Fibroblast of villous mesenchyme (primary cell): ENCODE data around the gene PLXND1. TPM values are rescaled to one million over a fixed set of nuclear protein-coding genes. Genes with fewer than 3 reads are reported as not detected.
A peak's percentile ranks its signal among the peaks of the same experiment; 100 is the strongest.

Experiments
- DNase-seq: peaks from one replicate; pipeline ENCODE4 v3.0.0-alpha.2; 2010; ENCODE audit warnings: low read depth
- H3K4me3 ChIP-seq: 2 replicates; pipeline ENCODE4 v1.5.1; 2011; ENCODE audit warnings: low read depth, mild to moderate bottlenecking, low read length
- CTCF ChIP-seq: IDR thresholded peaks from 2 replicates; pipeline ENCODE4 v1.5.1; 2012; ENCODE audit warnings: low read depth, mild to moderate bottlenecking, low read length; ENCODE audit not compliant: insufficient read depth
- total RNA-seq: library from RNA; depleted of rRNA; stranded (reverse); fragments of >200 nt; gene quantifications from 2 replicates; pipeline ENCODE4 v1.2.3, GENCODE V29; 2012

PLXND1 gene
- total RNA-seq, 1 donor = 97.2 TPM

- peak overlapping the region; percentile 80 for H3K4me3 ChIP-seq
- no peak for DNase-seq
- no peak for TF ChIP-seq CTCF
Observed at GRCh38 chr3:129603991-129604749, 2.3 kb downstream of the PLXND1 start.

- TF ChIP-seq CTCF = no peak
- H3K4me3 ChIP-seq = peak overlapping the region; percentile 80
- peak; percentile 81 for DNase-seq
Observed at GRCh38 chr3:129603561-129603942, 2.9 kb downstream of the PLXND1 start.

- peak; percentile 99 for DNase-seq
- H3K4me3 ChIP-seq = peak overlapping the region; percentile 80
- TF ChIP-seq CTCF = no peak
Observed at GRCh38 chr3:129602730-129603560, 3.5 kb downstream of the PLXND1 start.

- H3K4me3 ChIP-seq = no peak overlapping the region
- no peak for TF ChIP-seq CTCF
- DNase-seq = no peak
Observed at GRCh38 chr3:129602309-129602708, 4.2 kb downstream of the PLXND1 start.

GRCh38 chr3:129601713-129602112 lies 4.8 kb downstream of the PLXND1 start:
- no peak for DNase-seq
- H3K4me3 ChIP-seq = no peak overlapping the region
- no peak for TF ChIP-seq CTCF

- no peak overlapping the region for H3K4me3 ChIP-seq
- no peak for TF ChIP-seq CTCF
- no peak for DNase-seq
Observed at GRCh38 chr3:129600348-129600747, 6.1 kb downstream of the PLXND1 start.
